HG03196 (cell line): ENCODE measurements around the gene HPGDS.
A peak's percentile ranks its signal among the peaks of the same experiment; 100 is the strongest.
"Not testable (repeated sequence)": the region's sequence is repeated elsewhere in the genome, so short reads cannot be mapped to it uniquely, and the experiment has no call there.

ENCODE experiments used
- ATAC-seq: cut with Tn5 transposase; IDR thresholded peaks from one replicate; pipeline ENCODE4 v1.9.1; 2021; ENCODE audit not compliant: unreplicated experiment

Gene HPGDS

DNA sequence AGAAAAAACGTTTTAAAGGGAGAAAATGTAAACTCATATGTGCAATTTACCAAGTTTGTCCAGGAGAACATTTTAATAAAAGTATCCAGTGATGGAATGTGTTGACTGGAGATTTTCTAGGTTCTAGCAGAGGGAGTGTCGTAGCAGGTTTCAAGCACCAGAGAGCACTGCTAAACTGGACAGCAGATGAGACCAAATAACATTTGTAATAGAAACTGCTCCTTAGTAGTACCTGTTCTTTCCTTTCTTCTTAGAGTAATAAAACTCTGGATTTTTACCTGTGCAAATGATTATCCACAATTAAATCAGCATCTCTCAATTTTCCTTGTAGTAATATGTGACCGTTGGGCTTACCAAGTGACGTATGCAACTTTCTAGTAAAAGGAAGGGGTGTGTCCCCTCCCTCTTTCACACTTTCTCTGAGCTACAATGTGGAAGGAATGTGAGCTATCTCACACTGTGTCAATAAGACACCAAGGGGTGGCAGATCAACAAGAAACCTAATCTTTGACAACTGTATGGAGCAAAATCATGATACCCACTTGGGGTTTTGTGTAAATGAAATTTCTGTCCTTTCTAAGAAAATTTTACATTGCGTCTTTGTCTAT, 9.5 kb downstream of the HPGDS start:
- ATAC-seq: no peak

DNA sequence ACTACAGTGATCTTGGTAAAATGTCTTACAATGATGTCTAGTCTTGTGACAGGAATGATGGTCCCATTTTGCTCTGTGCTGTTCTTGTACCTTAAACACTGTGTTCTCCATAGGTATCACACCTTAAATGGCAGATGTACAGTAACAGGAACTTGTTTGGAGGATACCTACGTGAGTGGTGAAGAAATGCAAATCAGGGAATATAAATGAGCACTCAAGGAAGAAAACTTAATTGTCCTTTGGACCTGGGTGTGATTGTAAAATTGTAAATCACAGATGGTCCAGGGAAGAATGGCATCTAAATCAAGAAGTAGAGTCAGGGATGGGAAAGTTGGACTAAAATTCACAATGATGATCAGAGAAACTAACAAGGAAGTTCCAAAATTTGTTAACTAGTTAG, 12.7 kb downstream of the HPGDS start:
- no peak for ATAC-seq

DNA sequence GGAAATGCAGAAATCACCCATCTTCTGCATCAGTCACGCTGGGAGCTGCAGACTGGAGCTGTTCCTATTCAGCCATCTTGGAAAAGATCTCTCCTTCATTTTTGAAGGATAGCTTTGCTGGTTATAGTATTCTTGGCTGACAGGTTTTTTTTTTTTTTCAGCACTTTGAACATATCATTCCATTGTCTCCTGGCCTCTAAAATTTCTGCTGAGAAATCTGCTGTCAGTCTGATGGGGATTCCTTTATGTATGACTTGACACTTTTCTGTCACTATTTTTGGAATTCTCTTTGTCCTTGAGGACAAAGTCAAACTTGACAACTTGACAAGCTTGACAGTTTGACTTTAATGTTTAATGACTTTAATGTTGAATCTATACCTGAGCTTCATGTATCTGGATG, 16.8 kb downstream of the HPGDS start:
- no peak for ATAC-seq

DNA sequence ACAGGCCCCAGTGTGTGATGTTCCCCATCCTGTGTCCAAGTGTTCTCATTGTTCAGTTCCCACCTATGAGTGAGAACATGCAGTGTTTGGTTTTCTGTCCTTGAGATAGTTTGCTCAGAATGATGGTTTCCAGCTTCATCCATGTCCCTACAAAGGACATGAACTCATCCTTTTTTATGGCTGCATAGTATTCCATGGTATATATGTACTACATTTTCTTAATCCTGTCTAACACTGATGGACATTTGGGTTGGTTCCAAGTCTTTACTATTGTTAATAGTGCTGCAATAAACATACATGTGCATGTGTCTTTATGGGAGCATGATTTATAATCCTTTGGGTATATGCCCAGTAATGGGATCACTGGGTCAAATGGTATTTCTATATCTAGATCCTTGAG, 22.7 kb downstream of the HPGDS start:
- not testable (repeated sequence) for ATAC-seq

DNA sequence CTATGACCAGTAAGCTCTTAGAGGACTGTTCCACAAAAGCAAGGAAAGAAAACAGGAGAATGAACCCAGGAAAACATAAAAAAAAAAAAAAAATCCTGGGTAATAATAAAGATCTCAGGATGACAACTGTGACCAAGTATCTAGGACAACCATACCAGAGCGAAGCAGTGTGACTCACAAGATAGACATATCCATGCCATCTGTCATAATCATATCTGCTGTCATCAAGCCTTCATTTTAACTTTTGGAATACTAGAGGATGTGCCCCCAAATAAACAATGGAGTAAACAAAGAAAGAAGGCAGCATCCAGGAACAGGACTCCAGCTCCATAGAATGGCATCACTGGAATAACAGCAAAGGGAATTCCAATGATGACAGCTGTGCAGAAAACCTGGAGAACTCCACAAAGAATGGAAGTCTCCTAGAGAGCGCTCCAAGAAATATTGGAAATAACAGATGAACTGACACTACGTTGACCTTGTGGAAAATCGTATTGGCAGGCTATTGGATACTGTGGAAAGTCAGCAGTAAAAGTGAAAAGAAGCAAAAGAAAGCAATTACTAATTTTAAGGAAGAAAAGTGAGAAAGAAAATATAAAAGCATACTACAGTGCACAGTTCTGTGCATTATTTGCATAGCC, 35.3 kb downstream of the HPGDS start:
- no peak for ATAC-seq

- ATAC-seq: no peak
Observed at GRCh38 chr4:94306713-94307112, 35.9 kb downstream of the HPGDS start.

GRCh38 chr4:94305466-94306225, 37.0 kb downstream of the HPGDS start:
- no peak for ATAC-seq

DNA sequence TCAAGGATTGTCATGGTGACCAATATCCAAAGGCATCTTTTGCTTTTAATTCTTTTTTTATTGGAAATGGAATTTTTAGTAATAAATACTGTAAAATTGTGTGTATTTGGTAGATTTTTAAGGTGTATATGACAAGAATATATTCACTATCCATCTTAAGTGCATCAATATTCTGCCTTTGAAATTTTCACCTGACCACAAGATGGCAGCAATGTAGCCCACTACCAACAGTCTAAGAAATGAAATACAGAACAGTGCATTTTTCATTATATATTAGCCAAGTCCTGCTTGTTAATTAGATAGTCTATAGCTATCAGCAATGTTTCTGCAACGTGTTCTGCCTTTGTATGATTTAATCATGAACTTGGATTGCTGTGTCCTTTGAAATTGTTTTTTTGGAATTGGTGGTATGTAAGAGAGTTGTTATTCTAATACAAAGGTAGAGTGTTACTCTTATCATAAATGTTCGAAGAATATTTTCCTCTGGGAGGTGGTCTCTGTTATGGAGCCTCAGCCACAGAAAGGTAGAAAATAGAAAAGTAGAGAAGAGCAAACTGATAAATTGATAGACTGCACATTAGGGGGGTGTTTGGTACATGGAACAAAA, 38.2 kb downstream of the HPGDS start:
- no peak for ATAC-seq

DNA sequence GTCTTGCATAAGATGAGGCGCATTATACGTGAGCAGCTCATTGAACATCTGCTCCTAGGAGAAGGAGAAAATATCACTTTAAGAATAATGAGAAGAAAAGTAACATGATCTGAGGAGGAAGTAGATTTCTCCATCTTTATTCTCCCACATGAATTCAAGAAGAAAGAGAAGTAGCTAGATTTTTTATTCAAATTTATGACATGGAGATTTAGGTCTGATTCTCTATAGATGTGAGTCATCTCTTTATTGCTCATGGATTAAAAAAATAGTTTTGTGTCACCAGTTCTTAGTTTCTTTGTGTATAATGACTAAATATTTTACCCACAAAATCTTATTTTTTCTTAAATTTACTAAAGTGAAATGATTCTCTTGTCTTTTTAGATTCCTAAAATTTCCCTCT, 40.4 kb downstream of the HPGDS start:
- no peak for ATAC-seq

- no peak for ATAC-seq
Observed at GRCh38 chr4:94298725-94299252, 43.8 kb downstream of the HPGDS start.

DNA sequence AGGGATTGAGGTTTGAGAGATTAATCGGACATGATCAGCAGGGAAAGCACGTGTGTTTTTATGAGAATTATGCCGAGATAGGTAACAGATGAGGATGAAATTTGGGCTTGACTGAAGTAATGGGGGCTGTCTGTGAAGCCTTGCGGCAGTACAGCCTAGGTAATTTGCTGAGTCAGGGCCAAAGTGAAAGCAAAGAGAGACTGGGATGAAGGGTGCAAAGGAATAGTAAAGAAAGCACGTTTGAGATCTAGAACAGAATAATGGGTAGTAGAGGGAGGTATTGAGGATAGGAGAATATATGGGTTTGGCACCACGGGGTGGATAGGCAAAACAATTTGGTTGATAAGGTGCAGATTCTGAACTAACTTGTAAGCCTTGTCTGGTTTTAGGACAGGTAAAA, 47.2 kb downstream of the HPGDS start:
- ATAC-seq: not testable (repeated sequence)

- ATAC-seq: not testable (repeated sequence)
Observed at GRCh38 chr4:94293981-94294380, 48.7 kb downstream of the HPGDS start.

- no peak for ATAC-seq
Observed at GRCh38 chr4:94290245-94290644, 52.4 kb downstream of the HPGDS start.

DNA sequence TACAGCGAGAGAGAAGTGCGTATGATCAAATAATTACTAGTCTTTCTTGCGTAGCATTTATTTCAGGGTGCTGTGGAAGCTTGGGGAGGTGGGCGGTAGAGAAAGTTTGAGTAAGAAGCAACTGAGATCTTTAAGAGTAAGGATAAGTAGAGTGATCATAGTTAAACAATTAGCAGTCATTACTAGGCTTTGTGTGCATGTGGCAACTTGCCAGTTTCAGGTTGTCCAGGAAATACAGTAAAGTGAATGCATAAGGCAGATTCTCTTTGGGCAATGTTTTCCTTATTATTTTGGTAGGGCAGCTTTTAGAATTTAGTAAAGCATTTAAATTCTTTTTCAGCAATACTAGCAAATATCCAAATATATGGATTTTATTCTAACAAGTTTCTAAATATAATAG, 57.0 kb downstream of the HPGDS start:
- no peak for ATAC-seq

DNA sequence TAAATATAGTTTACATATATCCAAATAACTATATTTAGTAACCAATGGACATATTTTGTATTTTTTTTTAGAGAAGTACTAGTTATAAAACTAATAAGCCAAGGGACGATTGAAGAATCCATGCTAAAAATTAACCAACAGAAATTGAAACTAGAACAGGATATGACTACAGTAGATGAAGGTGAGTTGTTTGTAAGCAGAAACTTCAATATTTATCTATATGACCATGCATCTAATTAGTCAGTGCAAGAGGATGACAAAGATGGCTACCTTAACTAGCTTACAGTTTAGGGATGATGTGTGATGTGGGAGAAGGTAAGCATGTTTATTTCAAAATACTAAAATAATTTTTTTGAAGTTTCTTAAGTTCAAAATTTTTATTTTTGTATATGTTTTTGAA, 57.7 kb downstream of the HPGDS start:
- peak; percentile 67 for ATAC-seq

- ATAC-seq: no peak
Observed at GRCh38 chr4:94278781-94279180, 63.9 kb downstream of the HPGDS start.

GRCh38 chr4:94277534-94277933, 65.1 kb downstream of the HPGDS start:
- ATAC-seq: no peak

DNA sequence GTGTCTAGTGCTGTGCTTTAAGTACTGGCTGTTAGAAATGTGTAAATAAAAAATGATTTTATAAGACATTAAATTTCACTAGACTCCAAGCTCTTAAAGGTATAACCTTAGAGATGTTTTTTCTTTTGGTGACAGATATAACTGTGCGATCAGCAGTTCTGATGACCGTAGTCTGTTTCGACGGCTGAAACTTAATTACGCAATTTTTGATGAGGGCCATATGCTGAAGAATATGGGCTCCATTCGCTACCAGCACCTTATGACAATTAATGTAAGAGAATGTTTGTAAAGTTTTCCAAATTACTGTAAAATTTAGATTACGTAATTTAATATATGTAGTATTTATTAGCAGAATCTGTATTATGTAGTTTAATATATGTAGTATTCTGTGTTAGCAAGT, 66.4 kb downstream of the HPGDS start:
- ATAC-seq: no peak

- ATAC-seq: no peak
Observed at GRCh38 chr4:94274912-94275311, 67.7 kb downstream of the HPGDS start.

DNA sequence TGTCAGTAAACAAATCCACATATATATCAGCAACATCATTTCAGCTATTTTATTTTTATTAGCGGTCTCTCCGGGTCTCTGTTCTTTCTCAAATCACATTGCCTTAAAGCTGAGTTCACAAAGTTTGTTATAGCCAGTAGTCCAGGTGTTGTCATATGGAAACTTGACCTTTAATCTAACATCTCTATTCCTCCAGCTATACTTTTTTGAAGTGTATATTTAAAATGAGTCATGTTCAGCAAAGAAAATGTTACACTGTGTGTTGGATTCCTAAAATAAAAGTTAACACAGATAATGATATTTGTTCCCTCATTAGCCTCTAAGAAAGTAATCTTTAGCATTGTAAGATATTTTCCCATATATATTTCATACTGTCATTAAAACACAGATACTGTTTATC, 71.4 kb downstream of the HPGDS start:
- no peak for ATAC-seq

- no peak for ATAC-seq
Observed at GRCh38 chr4:94267037-94267436, 75.6 kb downstream of the HPGDS start.
